Neural cell (in vitro differentiated cells): ENCODE data around the gene FZD10. TPM values are rescaled to one million over a fixed set of nuclear protein-coding genes. Genes with fewer than 3 reads are reported as not detected.

Source experiments
- H2AFZ ChIP-seq: fragments of 200-600, 300-800 bp; sonication (generic), shearing (Covaris generic); 2 replicates; pipeline ENCODE4 v1.6.0; 2014; ENCODE audit warnings: low read depth, mild to moderate bottlenecking, antibody characterized with exemption, low read length, moderate library complexity
- H3F3A ChIP-seq: fragments of 200-600 bp; shearing (Covaris generic); 2 replicates; pipeline ENCODE4 v1.6.1; 2016; ENCODE audit warnings: mild to moderate bottlenecking, moderate library complexity, mixed read lengths, antibody characterized with exemption, low read length; ENCODE audit not compliant: insufficient read depth, poor library complexity, severe bottlenecking
- H3K27ac ChIP-seq: fragments of 200-600, 300-800 bp; sonication (generic), shearing (Covaris generic); 2 replicates; pipeline ENCODE4 v1.5.1; 2014; ENCODE audit warnings: mild to moderate bottlenecking, low read length, moderate library complexity
- H3K27me3 ChIP-seq: fragments of 300-800, 200-600 bp; sonication (generic), shearing (Covaris generic); 2 replicates; pipeline ENCODE4 v1.6.0; 2014; ENCODE audit warnings: mild to moderate bottlenecking, low read depth, low read length, moderate library complexity; ENCODE audit not compliant: insufficient read depth
- H3K36me3 ChIP-seq: fragments of 300-800, 200-600 bp; sonication (generic), shearing (Covaris generic); 2 replicates; pipeline ENCODE4 v1.5.1; 2014; ENCODE audit warnings: mild to moderate bottlenecking, antibody characterized with exemption, low read length, moderate library complexity; ENCODE audit not compliant: insufficient read depth
- H3K4me2 ChIP-seq: fragments of 300-800, 200-600 bp; sonication (generic), shearing (Covaris generic); 2 replicates; pipeline ENCODE4 v1.6.0; 2014; ENCODE audit warnings: mild to moderate bottlenecking, low read length
- H3K4me3 ChIP-seq: fragments of 300-800, 200-600 bp; sonication (generic), shearing (Covaris generic); 2 replicates; pipeline ENCODE4 v1.5.1; 2014; ENCODE audit warnings: mild to moderate bottlenecking, low read length, moderate library complexity
- H3K79me2 ChIP-seq: fragments of 200-600 bp; shearing (Covaris generic); replicated peaks from 2 replicates; pipeline ENCODE4 v1.6.0; 2014; ENCODE audit warnings: mild to moderate bottlenecking, low read length, moderate library complexity; ENCODE audit not compliant: insufficient read depth
- H3K9ac ChIP-seq: fragments of 300-800, 200-600 bp; sonication (generic), shearing (Covaris generic); 2 replicates; pipeline ENCODE4 v1.6.1; 2016; ENCODE audit warnings: mild to moderate bottlenecking, low read length, mixed read lengths
- H3K9me2 ChIP-seq: fragments of 200-600 bp; shearing (Covaris generic); 2 replicates; pipeline ENCODE4 v1.6.1; 2016; ENCODE audit warnings: mild to moderate bottlenecking, low read length, mixed read lengths; ENCODE audit not compliant: insufficient read depth
- H3K9me3 ChIP-seq: fragments of 200-600, 300-800 bp; sonication (generic), shearing (Covaris generic); 2 replicates; pipeline ENCODE4 v1.6.1; 2016; ENCODE audit warnings: mild to moderate bottlenecking, mixed run types, low read length, moderate library complexity, mixed read lengths
- H4K20me1 ChIP-seq: fragments of 200-600 bp; shearing (Covaris generic); 2 replicates; pipeline ENCODE4 v1.6.1; 2016; ENCODE audit warnings: mild to moderate bottlenecking, mixed run types; ENCODE audit not compliant: insufficient read depth
- CTCF ChIP-seq: fragments of 450-650 bp; IDR thresholded peaks from 2 replicates; pipeline ENCODE4 v1.5.1; 2014; ENCODE audit warnings: antibody characterized with exemption, mild to moderate bottlenecking, moderate library complexity; ENCODE audit not compliant: poor library complexity, severe bottlenecking
- EP300 ChIP-seq: fragments of 450-650 bp; conservative IDR thresholded peaks from 2 replicates; pipeline ENCODE4 v1.6.1; 2014; ENCODE audit warnings: antibody characterized with exemption, mild to moderate bottlenecking, moderate library complexity; ENCODE audit not compliant: poor library complexity, severe bottlenecking
- EZH2 ChIP-seq: fragments of 200-600, 300-800 bp; shearing (Covaris generic), sonication (generic); IDR thresholded peaks from 2 replicates; pipeline ENCODE4 v1.6.1; 2014; ENCODE audit warnings: antibody characterized with exemption, low read length, borderline replicate concordance, mild to moderate bottlenecking; ENCODE audit not compliant: insufficient read depth, poor library complexity, severe bottlenecking
- REST ChIP-seq: IDR thresholded peaks from 2 replicates; pipeline ENCODE4 v1.6.1; 2012; ENCODE audit warnings: borderline replicate concordance
- SMC3 ChIP-seq: fragments of 450-650 bp; conservative IDR thresholded peaks from 2 replicates; pipeline ENCODE4 v1.6.1; 2014; ENCODE audit warnings: antibody characterized with exemption, mild to moderate bottlenecking, moderate library complexity; ENCODE audit not compliant: poor library complexity
- polyA plus RNA-seq: library from polyadenylated mRNA; depleted of rRNA; stranded (reverse); fragments of >200 nt; gene quantifications from 2 replicates; pipeline ENCODE4 v1.2.3, GENCODE V29; 2014

The FZD10 gene
- polyA plus RNA-seq, 1 donor from 2014 or later = not detected

- Histone ChIP-seq H3K9ac (no peak overlapping the region), H3K4me2 (peak overlapping the region; percentile 55), H3K27me3 (peaks cover 97% of the 10 kb centered on the region), H3K4me3 (peak overlapping the region; percentile 62), H3K27ac (no peak overlapping the region), H3K9me3 (peaks cover 4% of the 10 kb centered on the region), H3K9me2 (no peaks in the 10 kb centered on the region), H3F3A (no peaks in the 10 kb centered on the region), H2AFZ (no peak overlapping the region), H4K20me1 (no peaks in the 10 kb centered on the region), H3K36me3 (no peaks in the 10 kb centered on the region), H3K79me2 (no peaks in the 10 kb centered on the region)
- TF ChIP-seq CTCF (no peak), EZH2 (peak; percentile 29)
Measured at GRCh38 chr12:130161261-130162243, 712 bp upstream of the FZD10 start.

GRCh38 chr12:130162745-130163460, 639 bp downstream of the FZD10 start:
- Histone ChIP-seq H3K27ac (no peak overlapping the region), H3K4me2 (no peak overlapping the region), H3K9ac (no peak overlapping the region), H3K4me3 (peak overlapping the region; percentile 48), H4K20me1 (no peaks in the 10 kb centered on the region), H3F3A (no peaks in the 10 kb centered on the region), H3K9me2 (no peaks in the 10 kb centered on the region), H3K36me3 (no peaks in the 10 kb centered on the region), H3K27me3 (peaks cover 99% of the 10 kb centered on the region), H2AFZ (no peak overlapping the region), H3K79me2 (no peaks in the 10 kb centered on the region), H3K9me3 (peaks cover 4% of the 10 kb centered on the region)
- no peak for TF ChIP-seq SMC3
- peak; percentile 51 for TF ChIP-seq EZH2
- no peak for TF ChIP-seq EP300
- no peak for TF ChIP-seq REST
